ENCODE results near the gene DISC1. TPM values are rescaled to one million over a fixed set of nuclear protein-coding genes. Genes with fewer than 3 reads are reported as not detected.

Gene DISC1
- total RNA-seq, 1 experiment from 2014 or later: 0.36 TPM

DNA sequence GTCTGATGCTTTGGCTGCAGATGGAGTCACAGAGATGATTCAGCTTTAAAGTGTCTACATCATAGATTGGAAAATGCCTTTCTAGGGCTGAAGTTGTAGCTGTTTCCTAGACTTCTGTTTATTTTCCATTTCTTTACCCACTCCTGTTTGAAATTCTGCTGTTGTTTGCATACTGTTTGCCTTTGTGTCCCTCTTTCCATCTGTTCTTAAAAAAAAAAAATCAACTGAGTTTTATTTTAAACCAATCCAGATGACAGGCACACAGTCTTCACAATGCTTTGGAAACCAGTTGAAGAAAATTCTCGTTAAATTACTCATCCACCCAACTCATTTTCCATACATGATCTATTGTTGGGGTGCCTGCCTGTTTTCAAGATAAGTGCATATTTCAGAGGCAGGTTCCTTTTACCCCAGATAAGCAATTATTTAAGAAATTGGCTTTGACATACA is 245.9 kb downstream of the DISC1 start:
- CTCF ChIA-PET: interaction anchor here (0.7 kb wide), 1 partner anchor 206 kb away, joined by 4 read pairs; no protein-coding TSS in a partner anchor

DNA sequence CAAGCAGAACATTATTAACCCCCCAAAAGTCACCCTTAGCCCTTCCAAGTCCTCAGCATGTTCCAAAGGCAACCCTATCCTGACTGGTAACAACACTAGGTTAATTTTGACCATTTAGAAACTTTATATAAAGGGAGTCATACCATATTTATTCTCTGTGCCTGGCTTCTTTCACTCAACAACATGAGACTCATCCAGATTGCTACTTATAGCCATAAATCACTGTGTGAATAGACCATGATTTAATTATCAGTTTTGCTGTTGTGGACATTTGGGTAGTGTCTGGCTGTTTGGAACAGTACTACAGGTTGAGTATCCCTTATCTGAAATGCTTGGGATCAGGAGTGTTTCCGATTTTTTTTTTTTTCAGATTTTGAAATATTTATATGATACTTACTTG is 252.1 kb downstream of the DISC1 start:
- BruUV-seq (replicated peaks): no TSS peak
- Histone ChIP-seq H3K27me3 (ENCODE audit: control insufficient read depth, insufficient read depth, low read length) (no peaks in the 10 kb centered on the region), H3K27ac (ENCODE audit: low read length) (no peak overlapping the region), H3K36me3 (ENCODE audit: control insufficient read depth, insufficient read depth, low read length) (no peaks in the 10 kb centered on the region), H3K4me3 (ENCODE audit: low read depth in 2 of 2, low read length in 2 of 2) (no peak overlapping the region), H3K4me1 (ENCODE audit: control insufficient read depth, insufficient read depth, low read length) (no peaks in the 10 kb centered on the region), H3K9me3 (ENCODE audit: control insufficient read depth, insufficient read depth, low read depth, low read length) (no peaks in the 10 kb centered on the region)
- intact Hi-C loops (cut with micrococcal nuclease; ENCODE audit: unreplicated experiment): no loop called here
- in situ Hi-C loops (cut with HindIII; ENCODE audit: low pct_unique_long_range_greater_than_20kb, low sequenced_read_pairs): no loop called here
- TF ChIP-seq, protein P1, sequence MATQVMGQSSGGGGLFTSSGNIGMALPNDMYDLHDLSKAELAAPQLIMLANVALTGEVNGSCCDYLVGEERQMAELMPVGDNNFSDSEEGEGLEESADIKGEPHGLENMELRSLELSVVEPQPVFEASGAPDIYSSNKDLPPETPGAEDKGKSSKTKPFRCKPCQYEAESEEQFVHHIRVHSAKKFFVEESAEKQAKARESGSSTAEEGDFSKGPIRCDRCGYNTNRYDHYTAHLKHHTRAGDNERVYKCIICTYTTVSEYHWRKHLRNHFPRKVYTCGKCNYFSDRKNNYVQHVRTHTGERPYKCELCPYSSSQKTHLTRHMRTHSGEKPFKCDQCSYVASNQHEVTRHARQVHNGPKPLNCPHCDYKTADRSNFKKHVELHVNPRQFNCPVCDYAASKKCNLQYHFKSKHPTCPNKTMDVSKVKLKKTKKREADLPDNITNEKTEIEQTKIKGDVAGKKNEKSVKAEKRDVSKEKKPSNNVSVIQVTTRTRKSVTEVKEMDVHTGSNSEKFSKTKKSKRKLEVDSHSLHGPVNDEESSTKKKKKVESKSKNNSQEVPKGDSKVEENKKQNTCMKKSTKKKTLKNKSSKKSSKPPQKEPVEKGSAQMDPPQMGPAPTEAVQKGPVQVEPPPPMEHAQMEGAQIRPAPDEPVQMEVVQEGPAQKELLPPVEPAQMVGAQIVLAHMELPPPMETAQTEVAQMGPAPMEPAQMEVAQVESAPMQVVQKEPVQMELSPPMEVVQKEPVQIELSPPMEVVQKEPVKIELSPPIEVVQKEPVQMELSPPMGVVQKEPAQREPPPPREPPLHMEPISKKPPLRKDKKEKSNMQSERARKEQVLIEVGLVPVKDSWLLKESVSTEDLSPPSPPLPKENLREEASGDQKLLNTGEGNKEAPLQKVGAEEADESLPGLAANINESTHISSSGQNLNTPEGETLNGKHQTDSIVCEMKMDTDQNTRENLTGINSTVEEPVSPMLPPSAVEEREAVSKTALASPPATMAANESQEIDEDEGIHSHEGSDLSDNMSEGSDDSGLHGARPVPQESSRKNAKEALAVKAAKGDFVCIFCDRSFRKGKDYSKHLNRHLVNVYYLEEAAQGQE (IDR thresholded peaks at IDR 0.05; ENCODE audit: insufficient read depth in 1 of 2, low read depth in 2 of 2, low read length in 1 of 2): no peak
- TF ChIP-seq SIN3A (IDR thresholded peaks at IDR 0.05; ENCODE audit: borderline replicate concordance, insufficient read depth, low read depth, low read length): no peak
- no peak for TF ChIP-seq POLR2AphosphoS5 (IDR thresholded peaks at IDR 0.05; ENCODE audit: low read depth, low read length)
- CTCF ChIA-PET: no interaction called here
- ATAC-seq: no peak
- POLR2A ChIA-PET: no interaction called here
- no peak for DNase-seq (ENCODE audit: low read depth, low spot score)

More for the DNA sequence above, 245.9 kb downstream of the DISC1 start:
- Histone ChIP-seq H3K4me1 (ENCODE audit: control insufficient read depth, insufficient read depth, low read length) (no peaks in the 10 kb centered on the region), H3K9me3 (ENCODE audit: control insufficient read depth, insufficient read depth, low read depth, low read length) (no peaks in the 10 kb centered on the region), H3K27ac (ENCODE audit: low read length) (no peak overlapping the region), H3K27me3 (ENCODE audit: control insufficient read depth, insufficient read depth, low read length) (no peaks in the 10 kb centered on the region), H3K4me3 (ENCODE audit: low read depth in 2 of 2, low read length in 2 of 2) (no peak overlapping the region), H3K36me3 (ENCODE audit: control insufficient read depth, insufficient read depth, low read length) (no peaks in the 10 kb centered on the region)
- BruUV-seq (replicated peaks): no TSS peak
- in situ Hi-C loops (cut with HindIII; ENCODE audit: low pct_unique_long_range_greater_than_20kb, low sequenced_read_pairs) (no loop called here), intact Hi-C loops (cut with micrococcal nuclease; ENCODE audit: unreplicated experiment) (no loop called here)
- TF ChIP-seq, protein P2, sequence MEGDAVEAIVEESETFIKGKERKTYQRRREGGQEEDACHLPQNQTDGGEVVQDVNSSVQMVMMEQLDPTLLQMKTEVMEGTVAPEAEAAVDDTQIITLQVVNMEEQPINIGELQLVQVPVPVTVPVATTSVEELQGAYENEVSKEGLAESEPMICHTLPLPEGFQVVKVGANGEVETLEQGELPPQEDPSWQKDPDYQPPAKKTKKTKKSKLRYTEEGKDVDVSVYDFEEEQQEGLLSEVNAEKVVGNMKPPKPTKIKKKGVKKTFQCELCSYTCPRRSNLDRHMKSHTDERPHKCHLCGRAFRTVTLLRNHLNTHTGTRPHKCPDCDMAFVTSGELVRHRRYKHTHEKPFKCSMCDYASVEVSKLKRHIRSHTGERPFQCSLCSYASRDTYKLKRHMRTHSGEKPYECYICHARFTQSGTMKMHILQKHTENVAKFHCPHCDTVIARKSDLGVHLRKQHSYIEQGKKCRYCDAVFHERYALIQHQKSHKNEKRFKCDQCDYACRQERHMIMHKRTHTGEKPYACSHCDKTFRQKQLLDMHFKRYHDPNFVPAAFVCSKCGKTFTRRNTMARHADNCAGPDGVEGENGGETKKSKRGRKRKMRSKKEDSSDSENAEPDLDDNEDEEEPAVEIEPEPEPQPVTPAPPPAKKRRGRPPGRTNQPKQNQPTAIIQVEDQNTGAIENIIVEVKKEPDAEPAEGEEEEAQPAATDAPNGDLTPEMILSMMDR (IDR thresholded peaks at IDR 0.05): no peak
- TF ChIP-seq POLR2AphosphoS5 (IDR thresholded peaks at IDR 0.05; ENCODE audit: low read depth, low read length) (no peak), TCF7L2 (IDR thresholded peaks at IDR 0.05; ENCODE audit: low read depth, low read length) (no peak), SIN3A (IDR thresholded peaks at IDR 0.05; ENCODE audit: borderline replicate concordance, insufficient read depth, low read depth, low read length) (no peak)
- TF ChIP-seq, protein P1 (IDR thresholded peaks at IDR 0.05; ENCODE audit: insufficient read depth in 1 of 2, low read depth in 2 of 2, low read length in 1 of 2): no peak
- ATAC-seq (no peak), DNase-seq (ENCODE audit: low read depth, low spot score) (no peak)
- POLR2A ChIA-PET: no interaction called here
